ENCODE measurements around the gene TGIF2.
"Not testable (repeated sequence)": the region's sequence is repeated elsewhere in the genome, so short reads cannot be mapped to it uniquely, and the experiment has no call there.

The TGIF2 gene

DNA sequence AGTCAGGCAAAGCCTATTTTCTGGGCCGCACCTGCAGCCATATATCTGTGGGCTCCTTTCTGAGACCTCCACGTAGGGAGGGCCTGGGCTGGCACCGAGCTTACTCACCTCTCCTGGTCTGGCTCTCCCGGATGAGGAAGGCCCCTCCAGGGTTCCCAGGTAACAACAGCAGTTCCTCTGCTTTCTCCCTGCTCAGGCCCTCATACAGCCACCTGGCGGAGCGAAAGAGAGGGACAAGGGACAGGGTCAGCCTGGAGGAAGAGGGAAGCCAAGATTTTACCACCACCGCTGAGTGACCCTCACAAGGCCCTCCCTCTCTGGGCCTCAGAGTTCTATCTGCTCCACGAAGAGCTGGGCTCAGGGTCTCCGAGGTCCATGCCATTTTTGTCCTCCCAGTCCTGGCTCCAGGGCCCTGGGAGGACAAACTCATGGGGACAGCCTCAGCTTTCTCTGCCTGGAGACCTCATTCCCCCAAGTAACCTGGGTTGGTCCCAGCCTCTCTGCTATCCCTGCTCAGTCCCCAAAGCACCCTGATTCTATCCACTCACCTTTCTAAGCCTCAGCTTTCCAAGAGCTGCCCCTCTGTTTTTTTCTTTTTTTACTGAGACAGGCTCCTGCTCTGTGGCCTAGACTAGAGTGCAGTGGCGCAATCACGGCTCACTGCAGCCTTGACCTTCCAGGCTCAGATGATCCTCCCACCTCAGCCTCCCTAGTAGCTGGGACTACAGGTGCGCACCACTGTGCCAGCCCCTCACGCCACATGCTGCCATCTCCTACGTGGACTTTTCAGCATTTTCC, 59.3 kb downstream of the TGIF2 start:
- H3K4me3 ChIP-seq (ENCODE audit: low read length): no peak overlapping the region
- H3K36me3 ChIP-seq (ENCODE audit: control insufficient read depth, low read depth, low read length): no peaks in the 10 kb centered on the region
- no peaks in the 10 kb centered on the region for H3K27me3 ChIP-seq (ENCODE audit: control insufficient read depth, insufficient read depth, low read length)
- no peak overlapping the region for H3K9ac ChIP-seq (ENCODE audit: low read length)
- H3K9me3 ChIP-seq (ENCODE audit: control insufficient read depth, low read depth, low read length): no peaks in the 10 kb centered on the region
- H3K4me1 ChIP-seq (ENCODE audit: control insufficient read depth, low read depth, low read length): no peaks in the 10 kb centered on the region
- no peak overlapping the region for H3K27ac ChIP-seq (ENCODE audit: low read length)

DNA sequence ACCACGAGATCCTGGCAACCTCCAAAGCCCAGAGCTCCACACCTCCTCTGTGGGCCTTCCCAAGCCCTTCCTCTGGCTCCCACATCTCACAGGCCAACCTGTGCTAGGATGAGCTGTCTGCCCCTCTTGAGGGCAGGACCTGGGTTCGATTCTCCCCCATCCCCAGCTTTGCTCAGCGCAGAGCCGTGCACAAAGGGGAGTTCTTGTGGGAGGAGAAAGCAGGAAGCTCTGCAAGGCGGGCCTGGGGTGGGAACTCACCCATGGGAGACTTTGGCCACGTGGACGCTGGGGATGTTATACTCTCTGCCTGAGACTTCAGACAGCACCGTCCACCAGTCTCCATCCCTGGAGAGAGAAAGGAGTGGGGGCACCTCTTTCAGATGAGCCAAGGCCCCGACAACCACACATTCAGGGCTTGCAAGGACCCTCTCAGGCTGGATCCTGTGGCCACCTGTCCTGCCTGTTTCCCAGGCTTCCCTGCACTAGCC, 59.9 kb downstream of the TGIF2 start:
- H3K4me1 ChIP-seq (ENCODE audit: control insufficient read depth, low read depth, low read length): no peaks in the 10 kb centered on the region
- no peaks in the 10 kb centered on the region for H3K27me3 ChIP-seq (ENCODE audit: control insufficient read depth, insufficient read depth, low read length)
- no peak overlapping the region for H3K4me3 ChIP-seq (ENCODE audit: low read length)
- H3K9ac ChIP-seq (ENCODE audit: low read length): no peak overlapping the region
- H3K36me3 ChIP-seq (ENCODE audit: control insufficient read depth, low read depth, low read length): no peaks in the 10 kb centered on the region
- H3K27ac ChIP-seq (ENCODE audit: low read length): no peak overlapping the region
- H3K9me3 ChIP-seq (ENCODE audit: control insufficient read depth, low read depth, low read length): no peaks in the 10 kb centered on the region

DNA sequence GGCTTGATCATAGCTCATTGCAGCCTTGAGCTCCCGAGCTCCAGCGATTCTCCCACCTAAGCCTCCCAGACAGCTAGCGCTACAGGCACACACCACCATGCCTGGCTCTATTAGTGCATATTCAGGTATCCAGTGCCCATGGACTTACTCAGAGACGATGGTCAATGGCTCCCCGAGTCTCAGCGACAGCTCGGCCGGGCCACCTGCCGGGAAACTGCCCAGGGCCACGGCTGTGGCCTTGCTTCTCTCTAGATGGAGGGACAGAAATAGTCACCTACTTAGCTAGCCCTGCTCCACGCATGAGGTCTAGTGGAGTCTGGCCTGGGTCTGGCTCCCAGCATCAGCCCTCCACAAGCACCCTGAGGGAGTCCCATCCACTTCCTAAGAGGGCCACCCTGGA, 60.9 kb downstream of the TGIF2 start:
- Histone ChIP-seq H3K36me3 (ENCODE audit: control insufficient read depth, low read depth, low read length) (no peaks in the 10 kb centered on the region), H3K9ac (ENCODE audit: low read length) (no peak overlapping the region), H3K4me1 (ENCODE audit: control insufficient read depth, low read depth, low read length) (no peaks in the 10 kb centered on the region), H3K27me3 (ENCODE audit: control insufficient read depth, insufficient read depth, low read length) (no peaks in the 10 kb centered on the region), H3K27ac (ENCODE audit: low read length) (no peak overlapping the region), H3K9me3 (ENCODE audit: control insufficient read depth, low read depth, low read length) (no peaks in the 10 kb centered on the region), H3K4me3 (ENCODE audit: low read length) (no peak overlapping the region)

DNA sequence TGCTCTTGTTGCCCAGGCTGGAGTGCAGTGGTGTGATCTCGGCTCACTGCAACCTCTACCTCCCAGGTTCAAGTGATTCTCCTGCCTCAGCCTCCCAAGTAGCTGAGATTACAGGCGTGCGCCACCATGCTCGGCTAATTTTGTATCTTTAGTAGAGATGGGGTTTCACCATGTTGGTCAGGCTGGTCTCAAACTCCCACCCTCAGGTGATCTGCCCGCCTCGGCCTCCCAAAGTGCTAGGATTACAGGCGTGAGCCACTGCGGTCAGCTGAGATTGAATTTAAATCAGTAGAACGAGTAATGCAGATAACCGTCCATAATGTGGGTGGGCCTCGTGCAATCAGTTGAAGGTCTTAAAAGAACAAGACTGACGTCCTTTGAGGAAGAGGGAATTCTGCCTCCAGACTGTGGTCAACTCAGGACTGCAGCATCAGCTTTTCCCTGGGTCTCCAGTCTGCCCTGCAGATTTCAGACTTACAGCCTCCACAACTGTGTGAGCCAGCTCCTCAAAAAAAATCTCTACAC, 65.5 kb downstream of the TGIF2 start:
- not testable (repeated sequence) for H3K27ac ChIP-seq (ENCODE audit: low read length); H3K27me3 ChIP-seq (ENCODE audit: control insufficient read depth, insufficient read depth, low read length); H3K9ac ChIP-seq (ENCODE audit: low read length); H3K9me3 ChIP-seq (ENCODE audit: control insufficient read depth, low read depth, low read length); H3K36me3 ChIP-seq (ENCODE audit: control insufficient read depth, low read depth, low read length); H3K4me1 ChIP-seq (ENCODE audit: control insufficient read depth, low read depth, low read length); H3K4me3 ChIP-seq (ENCODE audit: low read length)

DNA sequence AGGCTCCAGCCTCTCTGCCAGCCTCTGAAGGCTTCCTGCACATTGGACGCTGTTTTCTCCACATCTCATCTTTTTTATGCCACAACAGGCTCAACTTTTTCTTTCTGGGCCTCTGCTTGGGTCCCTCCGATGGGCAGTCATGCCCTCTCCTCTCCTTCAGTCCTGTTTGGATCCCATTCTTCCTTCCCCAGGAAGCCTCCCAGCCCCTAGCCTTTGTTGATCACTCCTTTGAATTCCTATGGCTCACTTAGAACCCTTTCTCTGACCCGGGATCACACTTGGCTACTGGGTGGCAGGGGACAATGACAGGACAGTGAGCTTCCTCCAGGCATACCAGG, 68.1 kb downstream of the TGIF2 start:
- H3K27me3 ChIP-seq (ENCODE audit: control insufficient read depth, insufficient read depth, low read length): no peaks in the 10 kb centered on the region
- H3K36me3 ChIP-seq (ENCODE audit: control insufficient read depth, low read depth, low read length): no peaks in the 10 kb centered on the region
- H3K4me1 ChIP-seq (ENCODE audit: control insufficient read depth, low read depth, low read length): peaks cover 7% of the 10 kb centered on the region
- no peaks in the 10 kb centered on the region for H3K9me3 ChIP-seq (ENCODE audit: control insufficient read depth, low read depth, low read length)
- H3K4me3 ChIP-seq (ENCODE audit: low read length): no peak overlapping the region
- no peak overlapping the region for H3K27ac ChIP-seq (ENCODE audit: low read length)
- no peak overlapping the region for H3K9ac ChIP-seq (ENCODE audit: low read length)

DNA sequence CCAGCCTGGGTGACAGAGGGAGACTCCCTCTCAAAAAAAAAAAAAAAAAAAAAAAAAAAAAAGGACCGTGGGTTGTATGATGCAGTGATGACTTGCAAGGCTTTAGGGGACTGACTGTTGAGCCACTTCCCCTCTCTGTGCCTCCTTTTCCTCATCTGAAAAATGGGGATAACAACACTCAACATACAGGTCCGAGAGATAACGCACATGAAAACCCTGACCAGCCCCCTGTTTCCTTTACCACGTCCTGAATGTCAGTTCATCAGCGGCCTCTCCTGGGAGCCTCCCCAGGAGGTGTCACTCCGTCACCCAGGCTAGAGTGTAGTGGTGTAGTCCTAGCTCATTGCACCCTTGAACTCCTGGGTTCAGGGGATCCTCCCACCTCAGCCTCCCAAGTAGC, 68.7 kb downstream of the TGIF2 start:
- Histone ChIP-seq H3K27me3 (ENCODE audit: control insufficient read depth, insufficient read depth, low read length) (no peaks in the 10 kb centered on the region), H3K9me3 (ENCODE audit: control insufficient read depth, low read depth, low read length) (no peaks in the 10 kb centered on the region), H3K36me3 (ENCODE audit: control insufficient read depth, low read depth, low read length) (no peaks in the 10 kb centered on the region), H3K4me1 (ENCODE audit: control insufficient read depth, low read depth, low read length) (peaks cover 13% of the 10 kb centered on the region), H3K4me3 (ENCODE audit: low read length) (no peak overlapping the region), H3K9ac (ENCODE audit: low read length) (no peak overlapping the region), H3K27ac (ENCODE audit: low read length) (no peak overlapping the region)

Data from iPS-18a (cell line).